Ureter (tissue), 1 donor: ENCODE data around the gene ALDH3B2. TPM values are rescaled to one million over a fixed set of nuclear protein-coding genes. Genes with fewer than 3 reads are reported as not detected.
"Not testable (repeated sequence)": the region's sequence is repeated elsewhere in the genome, so short reads cannot be mapped to it uniquely, and the experiment has no call there.

Source experiments
- DNase-seq: peaks from one replicate; pipeline ENCODE4 v3.0.0-alpha.2; 2020; ENCODE audit warnings: low spot score
- total RNA-seq: library from RNA; stranded (reverse); gene quantifications from one replicate; pipeline ENCODE4 v1.2.4, GENCODE V29; 2023
- donor health status: DM: yes; HTN: yes; CAD: no.

Gene ALDH3B2
- total RNA-seq, 1 donor from 2014 or later = 85.9 TPM

GRCh38 chr11:67662835-67663531 is 11.4 kb downstream of the ALDH3B2 start:
- DNase-seq = no peak

- no peak for DNase-seq
Measured at GRCh38 chr11:67662142-67662834, 12.1 kb downstream of the ALDH3B2 start.

DNA sequence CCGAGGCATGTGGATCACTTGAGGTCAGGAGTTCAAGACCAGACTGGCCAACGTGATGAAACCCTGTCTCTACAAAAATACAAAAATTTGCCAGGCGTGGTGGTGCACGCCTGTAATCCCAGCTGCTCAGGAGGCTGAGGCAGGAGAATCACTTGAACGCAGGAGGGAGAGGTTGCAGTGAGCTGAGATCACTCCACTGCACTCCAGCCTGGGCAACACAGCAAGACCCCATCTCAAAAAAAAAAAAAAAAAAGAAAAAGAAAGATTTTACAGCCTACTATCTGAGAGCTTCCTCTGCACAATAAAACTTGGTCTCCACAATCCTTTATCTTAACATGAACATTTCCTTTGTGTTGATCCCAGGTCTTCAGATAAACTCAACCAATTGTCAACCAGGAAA is 13.7 kb downstream of the ALDH3B2 start:
- not testable (repeated sequence) for DNase-seq

DNA sequence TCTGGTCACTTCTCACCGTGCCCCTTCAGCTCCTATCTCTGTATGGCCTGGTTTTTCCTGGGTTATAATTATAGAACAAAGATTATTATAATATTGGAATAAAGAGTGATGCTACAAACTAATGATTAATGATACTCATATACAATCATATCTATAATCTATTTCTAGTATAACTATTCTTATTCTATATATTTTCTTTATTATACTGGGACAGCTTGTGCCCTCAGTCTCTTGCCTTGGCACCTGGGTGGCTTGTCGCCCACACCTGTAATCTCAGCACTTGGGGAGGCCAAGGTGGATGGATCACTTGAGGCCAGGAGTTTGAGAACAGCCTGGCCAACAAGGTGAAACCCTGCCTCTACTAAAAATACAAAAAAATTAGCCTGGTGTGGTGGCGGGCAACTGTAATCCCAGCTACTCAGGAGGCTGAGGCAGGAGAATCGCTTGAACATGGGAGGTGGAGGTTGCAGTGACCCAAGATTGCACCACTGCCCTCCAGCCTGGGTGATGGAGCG is 14.7 kb downstream of the ALDH3B2 start:
- not testable (repeated sequence) for DNase-seq

- DNase-seq = no peak
Measured at GRCh38 chr11:67657300-67657699, 17.1 kb downstream of the ALDH3B2 start.

GRCh38 chr11:67656278-67656922 is 18.0 kb downstream of the ALDH3B2 start:
- DNase-seq = no peak

GRCh38 chr11:67654225-67654624 is 20.2 kb downstream of the ALDH3B2 start:
- DNase-seq = no peak

- DNase-seq = no peak
Measured at GRCh38 chr11:67652965-67653845, 21.2 kb downstream of the ALDH3B2 start.

GRCh38 chr11:67651976-67652781 is 22.2 kb downstream of the ALDH3B2 start:
- no peak for DNase-seq

DNA sequence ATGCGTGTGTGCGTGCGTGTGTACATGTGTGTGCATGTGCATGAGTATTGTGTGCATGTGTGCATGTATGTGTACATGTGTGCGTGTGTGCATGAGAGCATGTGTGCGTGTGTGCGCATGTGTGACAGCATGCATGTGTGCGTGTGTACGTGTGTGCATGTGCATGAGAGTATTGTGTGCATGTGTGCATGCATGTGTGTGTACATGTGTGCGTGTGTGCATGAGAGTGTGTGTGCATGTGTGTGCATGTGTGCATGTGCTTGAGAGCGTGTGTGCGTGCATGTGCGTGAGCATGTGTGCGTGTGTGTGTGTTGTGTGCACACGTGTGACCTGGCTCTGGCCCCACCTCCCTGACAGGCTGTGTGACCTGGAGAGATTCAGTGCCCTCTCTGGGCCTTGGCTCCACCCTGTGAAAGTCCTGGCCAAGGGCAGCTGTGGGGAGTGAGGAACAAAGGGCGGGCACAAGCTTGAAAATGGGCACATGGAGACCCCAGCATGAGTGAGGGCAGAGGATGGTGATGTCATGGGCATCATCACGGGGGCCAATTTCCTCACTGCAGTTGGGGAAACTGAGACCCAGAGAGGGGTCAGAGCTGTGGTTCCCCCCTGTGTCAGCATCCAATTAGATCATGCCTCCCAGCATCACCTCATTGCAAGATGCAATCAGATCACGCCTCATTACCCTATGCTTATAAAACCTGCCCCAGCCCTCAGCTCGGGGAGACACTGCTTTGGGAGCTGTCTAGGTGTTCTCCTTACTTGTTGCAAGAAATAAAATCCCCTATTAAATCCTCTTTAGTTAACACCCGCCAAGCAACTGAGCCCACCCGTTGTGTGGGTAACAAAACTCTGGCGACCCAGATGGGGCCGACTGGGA is 24.6 kb downstream of the ALDH3B2 start:
- no peak for DNase-seq

DNA sequence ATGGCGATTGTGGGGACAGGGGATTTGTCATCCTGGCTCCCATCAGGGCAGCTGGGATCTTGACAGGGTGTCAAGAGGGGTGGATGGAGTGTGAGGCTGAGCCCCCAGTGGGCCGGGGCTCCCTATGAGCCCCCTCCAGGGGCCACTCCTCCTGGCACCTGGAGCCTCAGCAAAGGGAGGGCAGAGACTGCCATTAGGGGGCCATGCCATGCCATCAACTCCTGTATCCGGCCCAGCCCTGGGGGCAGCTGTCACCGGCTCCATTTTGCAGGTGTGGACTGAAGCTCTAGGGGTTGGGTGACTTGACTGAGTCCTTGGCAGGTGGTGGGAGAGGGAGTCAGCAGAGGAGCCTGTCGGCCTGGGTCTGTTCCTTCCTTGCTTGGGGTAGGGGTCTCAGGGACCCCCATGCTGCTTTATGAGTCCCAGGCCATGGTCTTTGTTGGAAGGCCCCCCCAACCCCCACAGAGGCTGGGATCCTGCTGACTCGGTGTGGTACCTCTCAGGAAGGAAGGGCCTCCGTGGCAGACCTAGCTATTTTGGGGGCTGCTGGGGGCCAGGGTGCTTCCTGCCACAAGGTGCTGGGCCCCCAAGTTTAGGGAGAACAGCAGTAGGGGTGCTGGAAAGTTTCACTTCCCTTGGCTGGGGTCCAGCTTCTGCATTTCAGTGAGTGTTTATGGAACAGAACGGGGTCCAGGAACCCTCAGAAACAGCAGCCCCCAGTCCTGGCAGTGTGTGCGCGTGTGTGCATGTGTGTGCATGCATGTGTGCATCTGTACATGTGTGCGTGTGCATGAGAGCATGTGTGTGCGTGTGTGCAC is 25.4 kb downstream of the ALDH3B2 start:
- DNase-seq = peak; percentile 41

GRCh38 chr11:67648140-67648795 is 26.2 kb downstream of the ALDH3B2 start:
- peak; percentile 39 for DNase-seq

- no peak for DNase-seq
Measured at GRCh38 chr11:67647471-67647870, 27.0 kb downstream of the ALDH3B2 start.

- DNase-seq = peak; percentile 39
Measured at GRCh38 chr11:67646535-67647336, 27.7 kb downstream of the ALDH3B2 start.

DNA sequence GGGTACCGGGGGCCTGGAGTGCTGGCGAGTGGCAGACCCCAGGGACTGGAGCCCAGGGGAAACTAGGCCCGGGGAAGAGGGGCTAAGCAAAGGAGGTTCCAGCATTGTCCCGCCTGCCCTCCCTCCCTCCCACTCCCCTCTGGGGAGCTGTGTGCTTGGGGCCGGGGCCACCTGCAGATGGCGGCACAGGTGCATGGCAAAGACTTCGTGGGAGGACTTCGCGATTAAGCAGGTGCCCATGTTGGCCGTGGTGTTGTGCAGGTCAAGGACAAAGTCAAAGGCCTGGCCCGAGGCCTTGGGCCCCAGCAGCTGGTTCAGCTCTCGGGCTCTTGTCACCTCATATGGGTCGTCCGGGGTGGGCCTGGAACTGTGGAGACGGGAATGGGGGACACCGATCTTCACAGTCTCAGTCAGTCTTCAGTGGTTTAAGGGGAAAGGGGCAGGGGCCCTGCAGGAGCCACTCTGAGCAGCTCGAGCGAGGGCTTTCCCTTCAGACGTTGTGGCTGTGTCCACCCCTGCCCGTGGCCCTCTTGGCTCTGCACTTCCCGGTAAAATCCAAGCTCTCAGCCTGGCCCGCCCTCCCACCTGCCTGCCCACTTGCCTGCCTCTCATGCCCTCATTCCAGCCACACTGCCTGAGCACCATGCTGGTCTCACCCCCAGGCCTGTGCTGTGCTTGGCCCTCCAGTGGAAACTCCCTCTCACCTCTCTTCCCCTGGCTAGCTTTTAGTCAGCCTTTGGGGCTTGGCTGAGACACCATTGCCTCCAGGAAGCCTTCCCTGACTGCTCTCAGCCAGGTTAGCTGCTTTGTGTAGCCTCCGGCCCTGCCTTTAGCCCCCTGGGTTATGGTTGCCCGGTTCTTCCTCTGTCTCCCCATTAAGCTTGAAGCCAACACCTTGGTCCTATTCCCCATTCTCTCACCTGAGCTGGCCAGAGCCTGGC is 28.6 kb downstream of the ALDH3B2 start:
- DNase-seq = peak; percentile 41
